ENCODE measurements around the gene CCL14. TPM values are rescaled to one million over a fixed set of nuclear protein-coding genes. Genes with fewer than 3 reads are reported as not detected.

The CCL14 gene
- total RNA-seq, 1 experiment from 2014 or later = not detected

GRCh38 chr17:35977509-35977908 is 9.0 kb downstream of the CCL14 start:
- H3K4ac ChIP-seq (ENCODE audit: low read depth, low read length) = no peak overlapping the region
- Mint-ChIP-seq H3K27ac (no peak overlapping the region; a peak in 1 of 7 replicates), H3K27me3 (ENCODE audit: low read depth) (peaks cover 2% of the 10 kb centered on the region), H3K4me3 (no peak overlapping the region), H3K9me3 (no peaks in the 10 kb centered on the region), H3K4me1 (peaks cover 3 to 5% of the 10 kb centered on the region in 2 experiments; a peak in 2 of 4 replicates), H3K36me3 (ENCODE audit: insufficient read depth in 1 of 3, low read depth in 3 of 3) (no peaks in the 10 kb centered on the region)
- H3K4me2 ChIP-seq (ENCODE audit: insufficient read depth, insufficient read length, low read length) = no peak overlapping the region
- WGBS (ENCODE audit: extremely low coverage, insufficient read length, low lambda C conversion rate) = no CpG with 5 or more reads among the region's 7 CpGs
- no peak overlapping the region for H2AFZ ChIP-seq (ENCODE audit: low read length)
- H3K18ac ChIP-seq (ENCODE audit: insufficient read length, low read depth, low read length) = no peak overlapping the region
- no peak overlapping the region for H3K14ac ChIP-seq (ENCODE audit: insufficient read depth, low read length)
- H3K27ac ChIP-seq (ENCODE audit: insufficient read length, low read depth, low read length) = no peak overlapping the region
- no peak overlapping the region for H2BK20ac ChIP-seq (ENCODE audit: low read depth, low read length, poor library complexity, severe bottlenecking)
- H3K79me1 ChIP-seq (ENCODE audit: insufficient read depth, low read depth, low read length, poor library complexity, severe bottlenecking) = no peaks in the 10 kb centered on the region
- H4K91ac ChIP-seq (ENCODE audit: insufficient read length, low read depth, low read length) = no peak overlapping the region
- no peaks in the 10 kb centered on the region for H3K23me2 ChIP-seq (ENCODE audit: insufficient read length, low read depth, low read length, poor library complexity, severe bottlenecking)
- H3K56ac ChIP-seq (ENCODE audit: insufficient read length, low read depth, low read length) = no peak overlapping the region
- no peak overlapping the region for H4K8ac ChIP-seq (replicated peaks; ENCODE audit: insufficient read length, low read depth, low read length)
- no peak overlapping the region for H2BK15ac ChIP-seq (ENCODE audit: low read depth, low read length)
- no peak overlapping the region for H3T11ph ChIP-seq (ENCODE audit: low read length)
- no peaks in the 10 kb centered on the region for H3K4me1 ChIP-seq (ENCODE audit: insufficient read depth, low read length)
- H3K79me2 ChIP-seq (ENCODE audit: insufficient read depth, low read length) = no peaks in the 10 kb centered on the region
- H4K20me1 ChIP-seq (ENCODE audit: control insufficient read depth, insufficient read depth, insufficient read length) = no peaks in the 10 kb centered on the region
- no peak overlapping the region for H3K9ac ChIP-seq (ENCODE audit: extremely low read depth, insufficient read length, low read length)
- H3K27me3 ChIP-seq (ENCODE audit: insufficient read depth, low read length) = no peaks in the 10 kb centered on the region
- no peak overlapping the region for H2BK12ac ChIP-seq (ENCODE audit: insufficient read length, low read depth, low read length)
- H2BK5ac ChIP-seq (ENCODE audit: insufficient read length, low read length) = no peak overlapping the region
- H3K9me3 ChIP-seq (ENCODE audit: control insufficient read depth, low read depth, low read length) = no peaks in the 10 kb centered on the region
- H2BK120ac ChIP-seq (ENCODE audit: low read depth, low read length, poor library complexity, severe bottlenecking) = no peak overlapping the region
- no peak overlapping the region for H3K23ac ChIP-seq (ENCODE audit: insufficient read length, low read depth, low read length)
- no peak overlapping the region for H2AK5ac ChIP-seq (ENCODE audit: insufficient read length, low read length)
- TF ChIP-seq CTCF (conservative IDR thresholded peaks at IDR 0.05) = no peak
- DNase-seq = no peak
- H4K5ac ChIP-seq (ENCODE audit: insufficient read length, low read depth, low read length) = no peak overlapping the region

Measured in H9 (cell line).